Mesendoderm (in vitro differentiated cells): ENCODE measurements around the gene PLCB1.
A peak's percentile ranks its signal among the peaks of the same experiment; 100 is the strongest.

Experiments used
- DNase-seq: peaks from one replicate; pipeline ENCODE4 v3.0.0; 2013
- H2AK5ac ChIP-seq: 2 replicates; pipeline ENCODE4 v1.6.1; 2013; ENCODE audit warnings: low read length, inconsistent platforms
- H2BK120ac ChIP-seq: 2 replicates; pipeline ENCODE4 v1.6.1; 2013; ENCODE audit warnings: low read depth, mild to moderate bottlenecking, low read length, moderate library complexity, mixed read lengths
- H2BK15ac ChIP-seq: replicated peaks from 2 replicates; pipeline ENCODE4 v1.6.1; 2013; ENCODE audit warnings: low read depth, mild to moderate bottlenecking, moderate library complexity
- H2BK5ac ChIP-seq: 2 replicates; pipeline ENCODE4 v1.6.1; 2013; ENCODE audit warnings: low read length, inconsistent platforms
- H3K18ac ChIP-seq: 2 replicates; pipeline ENCODE4 v1.6.1; 2013; ENCODE audit warnings: mild to moderate bottlenecking, low read length, mixed read lengths
- H3K23ac ChIP-seq: one replicate; pipeline ENCODE4 v1.6.1; 2013; ENCODE audit warnings: low read length
- H3K27ac ChIP-seq: 2 replicates; pipeline ENCODE4 v1.5.1; 2013; ENCODE audit warnings: low read depth, mild to moderate bottlenecking, inconsistent platforms, low read length, moderate library complexity
- H3K27me3 ChIP-seq: 2 replicates; pipeline ENCODE4 v1.6.1; 2013; ENCODE audit warnings: low read length, control low read depth, mild to moderate bottlenecking, inconsistent platforms; ENCODE audit not compliant: insufficient read depth, poor library complexity
- H3K36me3 ChIP-seq: 2 replicates; pipeline ENCODE4 v1.6.1; 2013; ENCODE audit warnings: low read length, inconsistent platforms; ENCODE audit not compliant: control insufficient read depth, insufficient read depth
- H3K4ac ChIP-seq: one replicate; pipeline ENCODE4 v1.6.1; 2013; ENCODE audit warnings: low read depth, mild to moderate bottlenecking, low read length, moderate library complexity
- H3K4me1 ChIP-seq: 2 replicates; pipeline ENCODE4 v1.6.1; 2013; ENCODE audit warnings: low read depth, low read length, inconsistent platforms; ENCODE audit not compliant: control insufficient read depth
- H3K4me2 ChIP-seq: 2 replicates; pipeline ENCODE4 v1.6.1; 2013; ENCODE audit warnings: low read length
- H3K4me3 ChIP-seq: 2 replicates; pipeline ENCODE4 v1.5.1; 2013; ENCODE audit warnings: mild to moderate bottlenecking, low read length
- H3K56ac ChIP-seq: one replicate; pipeline ENCODE4 v1.6.1; 2013; ENCODE audit warnings: low read length
- H3K79me1 ChIP-seq: 2 replicates; pipeline ENCODE4 v1.6.1; 2013; ENCODE audit warnings: low read length, inconsistent platforms
- H3K79me2 ChIP-seq: 2 replicates; pipeline ENCODE4 v1.6.1; 2013; ENCODE audit warnings: mild to moderate bottlenecking, low read length; ENCODE audit not compliant: control insufficient read depth, insufficient read depth
- H3K9ac ChIP-seq: 2 replicates; pipeline ENCODE4 v1.6.1; 2013; ENCODE audit warnings: low read length, inconsistent platforms
- H4K5ac ChIP-seq: one replicate; pipeline ENCODE4 v1.6.1; 2013; ENCODE audit warnings: low read length
- H4K8ac ChIP-seq: one replicate; pipeline ENCODE4 v1.6.1; 2013; ENCODE audit warnings: low read depth, mild to moderate bottlenecking, control low read depth, low read length, moderate library complexity
- WGBS: extraction: QIAGEN DNeasy Blood & Tissue Kit; methylation state at CpG from one replicate; pipeline ENCODE4 v1.1.7; 2013; ENCODE audit warnings: low lambda C conversion rate, missing lambda C conversion rate; ENCODE audit not compliant: insufficient coverage; ENCODE audit errors: extremely low coverage; 5-methylcytosine and 5-hydroxymethylcytosine counted together

The PLCB1 gene

DNA sequence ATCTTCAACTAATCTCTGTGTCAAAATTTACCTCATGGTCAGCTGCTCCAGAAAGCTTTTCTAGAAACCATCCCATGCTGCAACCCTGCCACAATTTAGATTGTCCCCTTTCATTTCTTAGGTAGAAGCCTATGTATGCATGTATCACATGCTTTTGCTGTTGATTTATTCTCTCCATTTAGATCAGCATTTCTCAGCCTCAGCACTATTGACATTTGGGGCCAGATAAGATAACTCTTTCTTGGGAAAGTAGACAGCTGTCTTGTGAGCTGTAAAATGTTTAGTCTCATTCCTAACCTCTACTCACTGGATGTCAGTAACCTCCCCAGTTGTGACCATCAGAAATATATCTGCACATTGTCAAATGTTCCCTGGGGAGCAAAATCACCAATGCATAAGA is 99.0 kb downstream of the PLCB1 start:
- no peak overlapping the region for H3K9ac ChIP-seq
- H3K56ac ChIP-seq: no peak overlapping the region
- no peak overlapping the region for H4K5ac ChIP-seq
- no peak overlapping the region for H3K4me2 ChIP-seq
- no peak overlapping the region for H3K23ac ChIP-seq
- no peak overlapping the region for H4K8ac ChIP-seq
- H3K18ac ChIP-seq: no peak overlapping the region
- no peak overlapping the region for H2BK120ac ChIP-seq
- no peak overlapping the region for H3K27ac ChIP-seq
- no peak overlapping the region for H2BK15ac ChIP-seq
- no peak overlapping the region for H2BK5ac ChIP-seq
- H3K4me1 ChIP-seq: no peaks in the 10 kb centered on the region
- no peak for DNase-seq
- no peaks in the 10 kb centered on the region for H3K79me2 ChIP-seq
- no peaks in the 10 kb centered on the region for H3K27me3 ChIP-seq
- no peak overlapping the region for H3K4ac ChIP-seq
- H3K79me1 ChIP-seq: no peaks in the 10 kb centered on the region
- no peak overlapping the region for H3K4me3 ChIP-seq
- no peaks in the 10 kb centered on the region for H3K36me3 ChIP-seq
- no peak overlapping the region for H2AK5ac ChIP-seq

DNA sequence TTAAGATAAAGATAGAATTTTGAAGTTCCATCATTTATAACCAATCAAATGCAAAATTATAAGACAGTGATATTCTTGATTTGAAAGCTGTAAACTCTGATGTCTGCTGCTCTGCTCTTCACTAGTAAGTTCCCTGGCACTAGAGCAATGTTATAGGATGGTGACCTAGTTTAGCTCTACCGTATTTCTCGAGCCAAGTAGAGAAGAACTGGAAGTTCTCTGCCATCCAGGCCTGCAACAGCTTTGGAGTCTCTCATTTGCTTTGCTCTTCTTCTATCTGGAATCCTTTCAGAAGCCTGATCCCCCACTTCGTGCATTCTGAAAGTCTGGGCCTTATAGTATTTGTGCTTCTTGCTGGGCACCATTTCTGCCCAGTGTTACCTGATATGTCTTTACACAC is 100.3 kb downstream of the PLCB1 start:
- Histone ChIP-seq H3K79me1 (no peaks in the 10 kb centered on the region), H3K4ac (no peak overlapping the region), H3K27ac (no peak overlapping the region), H3K56ac (no peak overlapping the region), H3K27me3 (no peaks in the 10 kb centered on the region), H3K36me3 (no peaks in the 10 kb centered on the region), H4K5ac (no peak overlapping the region), H2BK15ac (no peak overlapping the region), H3K23ac (no peak overlapping the region), H4K8ac (no peak overlapping the region), H3K9ac (no peak overlapping the region), H3K4me1 (no peaks in the 10 kb centered on the region), H2BK5ac (no peak overlapping the region), H3K79me2 (no peaks in the 10 kb centered on the region), H2BK120ac (no peak overlapping the region), H2AK5ac (no peak overlapping the region), H3K4me2 (no peak overlapping the region), H3K18ac (no peak overlapping the region), H3K4me3 (no peak overlapping the region)
- DNase-seq: no peak
- no CpG with 5 or more reads among the region's 3 CpGs for WGBS

DNA sequence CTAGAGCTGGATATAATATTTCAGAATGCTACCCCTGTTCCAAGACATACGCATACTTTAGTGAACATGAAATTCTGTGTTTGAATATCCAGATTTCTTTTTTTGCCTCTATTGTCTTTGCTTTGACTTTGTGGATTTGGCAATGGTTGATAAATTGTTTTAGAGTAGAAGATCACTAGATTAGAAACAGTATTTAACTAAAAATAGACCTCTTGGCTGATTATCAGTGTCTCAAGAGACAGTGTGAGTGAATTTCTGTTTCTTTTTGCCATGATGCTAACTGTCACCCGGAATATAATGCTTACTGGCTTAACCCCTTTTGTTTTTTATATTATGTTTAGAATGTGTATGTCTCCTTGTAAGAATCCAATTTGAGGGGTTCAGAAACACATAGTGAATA is 102.5 kb downstream of the PLCB1 start:
- H4K8ac ChIP-seq: no peak overlapping the region
- no peak overlapping the region for H4K5ac ChIP-seq
- no peak for DNase-seq
- no peak overlapping the region for H3K18ac ChIP-seq
- H3K4ac ChIP-seq: no peak overlapping the region
- no peaks in the 10 kb centered on the region for H3K27me3 ChIP-seq
- no peak overlapping the region for H2BK15ac ChIP-seq
- H3K4me1 ChIP-seq: no peaks in the 10 kb centered on the region
- WGBS: no CpG with 5 or more reads among the region's 2 CpGs
- no peak overlapping the region for H3K9ac ChIP-seq
- H2BK5ac ChIP-seq: no peak overlapping the region
- H3K4me2 ChIP-seq: no peak overlapping the region
- H3K79me1 ChIP-seq: no peaks in the 10 kb centered on the region
- H3K56ac ChIP-seq: no peak overlapping the region
- H3K27ac ChIP-seq: no peak overlapping the region
- no peak overlapping the region for H3K4me3 ChIP-seq
- H2AK5ac ChIP-seq: no peak overlapping the region
- H2BK120ac ChIP-seq: no peak overlapping the region
- H3K36me3 ChIP-seq: no peaks in the 10 kb centered on the region
- H3K23ac ChIP-seq: no peak overlapping the region
- H3K79me2 ChIP-seq: no peaks in the 10 kb centered on the region

DNA sequence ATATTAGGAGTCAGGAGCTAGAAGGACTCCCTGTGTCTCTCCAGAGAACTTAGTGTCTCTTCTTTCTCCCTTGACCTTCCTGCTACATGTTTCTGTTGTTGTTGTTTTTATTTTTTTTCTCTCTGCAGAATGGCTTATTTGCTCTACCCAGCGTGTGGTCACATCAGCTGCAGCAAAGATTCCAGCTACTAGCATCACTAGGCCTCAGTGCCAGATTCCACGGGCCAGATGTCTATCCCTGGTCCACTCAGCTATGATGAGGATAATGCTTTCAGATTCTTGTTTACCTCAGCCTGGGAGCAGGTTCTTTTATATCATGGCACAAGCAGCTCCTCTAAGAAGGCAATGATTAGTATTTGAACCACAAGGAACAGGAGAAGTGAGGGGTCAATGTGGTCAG is 110.0 kb downstream of the PLCB1 start:
- Histone ChIP-seq H3K9ac (no peak overlapping the region), H3K4me2 (no peak overlapping the region), H3K79me2 (no peaks in the 10 kb centered on the region), H2BK120ac (no peak overlapping the region), H2BK15ac (no peak overlapping the region), H2AK5ac (no peak overlapping the region), H4K5ac (no peak overlapping the region), H3K36me3 (no peaks in the 10 kb centered on the region), H3K4me1 (no peaks in the 10 kb centered on the region), H2BK5ac (no peak overlapping the region), H3K56ac (no peak overlapping the region), H3K18ac (no peak overlapping the region), H3K27ac (no peak overlapping the region), H3K23ac (peak overlapping the region; percentile 15), H3K4me3 (no peak overlapping the region), H3K27me3 (no peaks in the 10 kb centered on the region), H3K79me1 (no peaks in the 10 kb centered on the region), H3K4ac (no peak overlapping the region), H4K8ac (no peak overlapping the region)
- WGBS: no CpG with 5 or more reads among the region's 2 CpGs
- no peak for DNase-seq

DNA sequence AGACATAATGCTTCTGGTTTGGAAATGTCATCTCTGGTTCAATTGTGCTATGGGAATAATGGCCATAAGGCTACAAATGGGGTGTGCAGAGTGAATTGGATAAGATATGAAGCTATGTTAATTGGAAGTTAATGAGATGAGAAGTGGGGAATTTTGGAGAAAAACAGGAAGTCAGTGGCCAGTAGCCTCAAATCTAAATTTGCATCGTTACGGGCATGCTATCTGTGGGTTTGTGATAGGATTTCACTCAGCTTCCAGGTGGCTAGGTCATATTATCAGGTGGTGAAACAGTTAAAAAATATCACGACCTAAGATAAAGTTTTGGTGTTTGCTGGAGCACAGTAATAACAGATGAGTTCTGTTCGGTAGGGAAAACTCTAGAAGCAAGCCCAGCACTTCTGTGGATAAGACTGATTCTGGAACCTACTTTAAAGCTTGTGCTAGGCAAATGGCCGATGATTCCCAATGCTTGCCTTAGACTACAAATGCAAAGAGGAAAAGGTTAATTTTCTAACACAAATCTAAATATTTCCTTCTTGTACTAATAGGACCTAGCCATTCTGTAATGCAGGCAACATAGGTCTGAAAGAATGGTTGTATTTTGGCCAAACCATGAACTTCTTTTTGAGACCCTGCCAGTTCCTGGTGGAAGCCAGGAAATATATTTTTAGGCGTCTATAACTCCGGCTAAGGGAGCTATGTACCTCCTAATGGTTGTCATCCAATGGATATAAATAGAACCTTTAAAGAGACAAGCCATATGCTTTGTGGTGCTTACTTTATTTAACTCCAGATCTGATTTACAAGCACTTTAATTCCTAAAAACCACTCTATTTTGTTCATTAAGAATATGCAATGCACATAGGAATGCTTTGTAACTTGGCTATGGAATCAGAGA is 111.0 kb downstream of the PLCB1 start:
- H3K27ac ChIP-seq: no peak overlapping the region
- WGBS: no CpG with 5 or more reads among the region's 7 CpGs

DNA sequence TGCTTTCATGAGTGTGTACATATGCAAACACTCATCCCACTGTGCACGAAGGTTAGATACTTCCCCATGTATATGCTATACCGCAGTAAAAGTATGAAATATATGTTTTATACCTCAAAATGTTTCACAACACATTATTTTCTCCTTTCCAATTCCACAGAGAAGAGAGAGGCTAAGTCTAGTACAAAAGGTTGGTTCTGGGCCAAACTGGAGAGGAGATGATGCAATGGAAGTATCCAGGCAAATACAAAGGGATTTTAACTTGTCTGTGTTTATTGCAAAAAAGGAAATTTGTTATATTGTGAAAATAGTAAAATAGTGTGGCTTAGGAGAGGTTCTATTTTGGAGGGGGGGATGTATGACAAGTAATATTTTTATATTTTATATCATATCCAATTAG is 112.6 kb downstream of the PLCB1 start:
- H3K4me3 ChIP-seq: no peak overlapping the region
- H2BK120ac ChIP-seq: no peak overlapping the region
- H4K8ac ChIP-seq: no peak overlapping the region
- no peaks in the 10 kb centered on the region for H3K79me1 ChIP-seq
- no peaks in the 10 kb centered on the region for H3K79me2 ChIP-seq
- no peak overlapping the region for H2BK5ac ChIP-seq
- no CpG with 5 or more reads among the region's 2 CpGs for WGBS
- H3K9ac ChIP-seq: no peak overlapping the region
- no peaks in the 10 kb centered on the region for H3K27me3 ChIP-seq
- H3K18ac ChIP-seq: no peak overlapping the region
- no peak for DNase-seq
- no peak overlapping the region for H3K27ac ChIP-seq
- no peak overlapping the region for H2AK5ac ChIP-seq
- no peaks in the 10 kb centered on the region for H3K36me3 ChIP-seq
- no peak overlapping the region for H3K4me2 ChIP-seq
- no peak overlapping the region for H2BK15ac ChIP-seq
- no peak overlapping the region for H3K4ac ChIP-seq
- no peak overlapping the region for H4K5ac ChIP-seq
- H3K56ac ChIP-seq: no peak overlapping the region
- H3K23ac ChIP-seq: no peak overlapping the region
- no peaks in the 10 kb centered on the region for H3K4me1 ChIP-seq

More for the DNA sequence above, 111.0 kb downstream of the PLCB1 start:
- no peaks in the 10 kb centered on the region for H3K27me3 ChIP-seq
- DNase-seq: no peak
- no peak overlapping the region for H2BK5ac ChIP-seq
- no peak overlapping the region for H2BK15ac ChIP-seq
- no peak overlapping the region for H3K9ac ChIP-seq
- H3K4me3 ChIP-seq: no peak overlapping the region
- H3K4me2 ChIP-seq: no peak overlapping the region
- no peak overlapping the region for H2BK120ac ChIP-seq
- H3K56ac ChIP-seq: no peak overlapping the region
- no peaks in the 10 kb centered on the region for H3K79me1 ChIP-seq
- no peak overlapping the region for H3K4ac ChIP-seq
- H4K8ac ChIP-seq: no peak overlapping the region
- H3K36me3 ChIP-seq: no peaks in the 10 kb centered on the region
- H3K79me2 ChIP-seq: no peaks in the 10 kb centered on the region
- no peak overlapping the region for H4K5ac ChIP-seq
- no peak overlapping the region for H2AK5ac ChIP-seq
- no peaks in the 10 kb centered on the region for H3K4me1 ChIP-seq
- H3K18ac ChIP-seq: no peak overlapping the region
- no peak overlapping the region for H3K23ac ChIP-seq
